Smooth muscle cell of trachea (primary cell): ENCODE measurements around the gene DIAPH1. TPM values are rescaled to one million over a fixed set of nuclear protein-coding genes. Genes with fewer than 3 reads are reported as not detected.

ENCODE experiments used
- total RNA-seq: library from RNA; depleted of rRNA; stranded (reverse); fragments of >200 nt; gene quantifications from 2 replicates; pipeline ENCODE4 v1.2.1, GENCODE V29; 2014

Gene DIAPH1
- total RNA-seq = 22.0 and 46.4 TPM in 2 replicates

GRCh38 chr5:141618804-141619554 lies at the start of gene DIAPH1:
TSS of gene DIAPH1 (minus strand) at chr5:141619000. CDS start at chr5:141618914, 86 bp downstream.

GRCh38 chr5:141650851-141651727 lies 32.3 kb upstream of the DIAPH1 start, which contains the start of gene FCHSD1:
TSS of gene FCHSD1 (minus strand) at chr5:141651418. CDS start at chr5:141651368, 50 bp downstream.

GRCh38 chr5:141636413-141637122 lies 17.8 kb upstream of the DIAPH1 start, which contains the start of the genes HDAC3 and RELL2:
TSS of gene HDAC3 (minus strand) at chr5:141636849. CDS start at chr5:141636790, 59 bp downstream.
TSS of gene RELL2 (plus strand) at chr5:141636997. CDS start at chr5:141638226, 1,229 bp downstream.

DNA sequence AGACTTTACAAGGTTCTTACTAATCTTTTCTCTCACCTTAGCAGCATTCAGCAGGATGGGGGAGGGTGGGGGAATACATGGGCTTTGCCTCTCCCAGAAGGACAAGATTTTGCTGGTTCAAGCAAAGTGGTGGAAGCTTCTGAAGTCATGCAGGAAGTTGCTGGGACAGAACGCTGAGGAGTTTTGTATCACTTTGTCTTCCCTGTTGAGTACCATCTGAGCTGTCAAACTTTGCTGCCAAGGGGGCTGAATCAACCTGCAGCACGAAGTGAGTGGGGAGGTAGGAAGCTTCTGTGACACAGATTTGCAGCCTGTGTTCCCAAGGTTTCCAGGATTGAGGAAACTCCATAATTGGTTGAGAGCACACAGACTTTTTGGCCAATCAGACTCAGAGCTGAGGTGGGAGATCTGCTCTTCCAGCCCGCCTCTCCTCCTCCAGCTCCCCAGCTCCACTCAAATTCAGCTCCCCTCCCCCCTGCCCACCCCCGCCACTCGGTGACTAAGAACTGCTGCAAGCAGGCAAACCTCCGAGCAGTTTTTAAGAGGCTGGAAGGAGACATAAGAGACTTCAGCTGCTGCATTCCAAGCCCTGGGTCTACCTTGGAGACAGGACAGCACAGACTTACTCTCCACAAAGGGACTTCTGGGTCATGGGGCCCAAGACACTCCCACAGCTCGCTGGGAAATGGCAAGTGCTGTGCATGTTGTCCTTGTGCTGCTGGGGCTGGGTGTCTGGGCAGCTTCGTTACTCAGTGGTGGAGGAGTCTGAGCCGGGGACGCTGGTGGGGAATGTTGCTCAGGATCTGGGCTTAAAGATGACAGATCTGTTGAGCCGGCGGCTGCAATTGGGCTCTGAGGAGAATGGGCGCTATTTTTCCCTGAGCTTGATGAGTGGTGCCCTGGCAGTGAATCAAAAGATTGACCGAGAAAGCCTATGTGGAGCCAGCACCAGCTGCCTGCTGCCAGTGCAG lies 129.9 kb downstream of the DIAPH1 start, which contains the start of gene PCDHGC5:
Gene PCDHGC5, plus strand, starts transcription at position 491 of the 971 bp plus-strand sequence. Its CDS starts 160 bp downstream, at position 651.

DNA sequence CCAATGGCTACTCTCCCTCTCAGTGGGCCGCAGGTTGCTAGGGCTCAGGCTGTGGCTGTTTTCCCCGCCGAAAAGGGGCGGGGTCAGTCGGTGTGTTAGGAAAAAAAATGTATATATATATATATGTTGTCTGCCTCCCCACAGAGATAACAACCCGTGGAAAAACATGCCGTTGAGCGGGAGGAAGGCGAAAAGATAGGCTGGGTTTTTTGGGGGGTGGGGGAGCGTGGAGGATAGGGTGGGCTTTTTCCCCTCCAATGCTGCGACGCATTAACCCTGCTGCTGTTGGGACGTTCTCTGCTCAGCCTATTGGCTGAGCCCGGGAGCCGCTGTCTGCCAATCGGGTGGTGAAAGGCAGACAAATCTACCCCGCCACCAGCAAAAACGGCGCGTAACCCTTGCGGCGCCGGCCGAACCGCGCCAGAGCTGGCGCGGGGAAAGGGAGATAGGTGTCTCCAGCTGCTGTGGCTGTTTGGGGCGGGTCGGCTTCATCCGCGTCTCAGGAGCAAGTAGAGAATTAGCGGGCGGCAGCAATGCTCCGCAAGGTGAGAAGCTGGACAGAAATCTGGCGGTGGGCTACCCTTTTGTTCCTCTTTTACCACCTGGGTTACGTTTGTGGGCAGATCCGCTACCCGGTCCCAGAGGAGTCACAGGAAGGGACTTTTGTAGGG lies 134.0 kb downstream of the DIAPH1 start, which contains the start of gene PCDHGC4:
Gene PCDHGC4, plus strand, starts transcription at position 390 of the 671 bp plus-strand sequence. Its CDS starts 144 bp downstream, at position 534.

DNA sequence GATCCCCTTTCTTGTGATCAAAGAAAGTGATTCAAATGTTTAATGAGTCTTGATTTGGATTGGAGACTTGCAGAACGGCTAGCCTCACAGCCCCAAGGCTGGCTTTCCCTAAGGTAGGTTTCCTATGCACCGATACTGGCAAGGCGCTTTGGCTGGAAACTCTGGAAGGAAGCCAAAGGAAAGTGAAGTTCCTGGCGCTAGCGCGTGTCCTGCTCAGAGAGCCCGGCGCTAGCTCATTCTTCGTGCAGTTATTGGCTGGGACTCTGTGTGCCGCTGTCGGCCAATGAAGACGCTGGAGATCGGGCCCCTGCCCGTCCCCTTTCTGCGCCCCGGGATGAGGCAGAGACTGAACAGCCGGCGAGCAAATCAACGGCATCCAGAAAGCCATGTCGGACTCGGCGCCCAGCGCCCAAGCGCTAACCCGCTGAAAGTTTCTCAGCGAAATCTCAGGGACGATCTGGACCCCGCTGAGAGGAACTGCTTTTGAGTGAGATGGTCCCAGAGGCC lies 143.1 kb downstream of the DIAPH1 start, which contains the start of gene PCDHGC3:
Gene PCDHGC3, plus strand, starts transcription at position 342 of the 507 bp plus-strand sequence. Its CDS starts 151 bp downstream, at position 493.

Other genes with a start within 250 kb of the DIAPH1 start
- 7.1 and 9.4 TPM in 2 replicates for gene PCDHGB3, start 248.8 kb downstream of the DIAPH1 start, total RNA-seq
- 4.8 and 6.3 TPM in 2 replicates for gene PCDHGA6, start 245.1 kb downstream of the DIAPH1 start, total RNA-seq
- gene PCDHGA7, start 236.3 kb downstream of the DIAPH1 start, total RNA-seq = 5.4 and 8.4 TPM in 2 replicates
- 21.5 and 38.4 TPM in 2 replicates for gene PCDHGB4, start 231.3 kb downstream of the DIAPH1 start, total RNA-seq
- 3.9 and 5.6 TPM in 2 replicates for gene PCDHGA8, start 226.4 kb downstream of the DIAPH1 start, total RNA-seq
- 27.9 and 40.4 TPM in 2 replicates for gene PCDHGB5, start 221.1 kb downstream of the DIAPH1 start, total RNA-seq
- gene PCDHGA9, start 216.2 kb downstream of the DIAPH1 start, total RNA-seq = 7.4 and 8.0 TPM in 2 replicates
- 5.1 and 6.5 TPM in 2 replicates for gene PCDHGB6, start 211.0 kb downstream of the DIAPH1 start, total RNA-seq
- gene PCDHGA10, start 206.0 kb downstream of the DIAPH1 start, total RNA-seq = 13.8 and 14.7 TPM in 2 replicates
- gene PCDHGB7, start 201.3 kb downstream of the DIAPH1 start, total RNA-seq = 15.7 and 16.4 TPM in 2 replicates
- 23.0 and 26.9 TPM in 2 replicates for gene PCDHGA11, start 197.9 kb downstream of the DIAPH1 start, total RNA-seq
- 26.0 and 35.4 TPM in 2 replicates for gene PCDHGA12, start 188.5 kb downstream of the DIAPH1 start, total RNA-seq
- gene PCDHGC3, start 143.0 kb downstream of the DIAPH1 start, total RNA-seq = 94.1 and 137 TPM in 2 replicates
- 4.5 and 6.0 TPM in 2 replicates for gene PCDHGC4, start 134.0 kb downstream of the DIAPH1 start, total RNA-seq
- gene PCDHGC5, start 129.9 kb downstream of the DIAPH1 start, total RNA-seq = 7.9 and 8.1 TPM in 2 replicates
- gene HDAC3, start 17.8 kb upstream of the DIAPH1 start, total RNA-seq = 63.0 and 67.6 TPM in 2 replicates
- gene RELL2, start 18.0 kb upstream of the DIAPH1 start, total RNA-seq = 2.2 and 2.3 TPM in 2 replicates
- 39.9 and 46.5 TPM in 2 replicates for gene FCHSD1, start 32.4 kb upstream of the DIAPH1 start, total RNA-seq
- 4.5 and 6.8 TPM in 2 replicates for gene ARAP3, start 63.2 kb upstream of the DIAPH1 start, total RNA-seq